NCI-H2227 (cell line): ENCODE measurements around the gene AFF1.
"Not testable (repeated sequence)": the region's sequence is repeated elsewhere in the genome, so short reads cannot be mapped to it uniquely, and the experiment has no call there.

Source experiments
- DNase-seq: peaks from one replicate; lab custom pipeline; 2025; ENCODE audit not compliant: unreplicated experiment; lab: John Stamatoyannopoulos, UW

AFF1 gene

DNA sequence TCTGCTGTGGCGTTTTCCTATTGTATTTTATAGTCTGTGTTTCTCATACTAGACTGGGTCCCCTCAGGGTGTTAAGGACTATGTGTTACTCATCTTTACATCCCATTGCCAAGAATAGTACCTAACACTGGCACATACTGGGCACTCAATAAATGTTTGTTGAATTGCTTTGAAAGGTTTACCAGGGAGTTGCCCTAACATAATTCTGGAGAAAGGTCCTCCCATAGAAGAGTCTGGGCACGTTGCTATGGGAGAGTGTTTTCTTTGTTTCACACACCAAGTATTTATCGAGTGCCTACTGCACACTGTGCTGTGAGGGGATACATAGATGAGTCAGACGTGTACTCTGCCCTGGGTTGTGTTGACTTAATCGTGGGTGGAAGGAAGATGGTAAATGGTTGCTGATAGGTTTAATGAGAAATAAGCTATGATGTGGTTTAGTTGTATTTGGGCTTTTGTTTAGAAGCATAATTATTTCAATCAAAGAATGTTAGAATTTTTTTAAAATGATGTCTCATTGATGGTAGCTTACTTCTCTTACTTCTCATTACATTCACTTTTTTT lies 42.9 kb downstream of the AFF1 start:
- no peak for DNase-seq

GRCh38 chr4:86978709-86979108 lies 43.9 kb downstream of the AFF1 start:
- no peak for DNase-seq

DNA sequence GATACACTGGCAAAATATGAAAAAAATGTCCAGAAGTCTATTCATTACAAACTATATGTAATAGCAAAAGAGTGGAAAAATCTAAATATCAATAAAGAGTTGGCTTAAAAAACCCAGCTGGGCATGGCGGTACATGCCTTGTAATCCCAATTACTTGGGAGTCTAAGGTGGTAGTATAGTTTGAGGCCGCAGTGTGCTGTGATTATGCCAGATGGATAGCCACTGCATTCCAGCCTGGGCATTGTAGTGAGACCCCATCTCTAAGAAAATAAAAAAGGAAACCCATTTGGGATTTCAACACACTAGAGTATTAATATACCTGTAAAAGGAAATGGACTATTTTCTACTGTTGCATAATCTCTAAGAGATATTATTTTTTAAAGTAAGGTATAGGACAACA lies 45.4 kb downstream of the AFF1 start:
- no peak for DNase-seq

DNA sequence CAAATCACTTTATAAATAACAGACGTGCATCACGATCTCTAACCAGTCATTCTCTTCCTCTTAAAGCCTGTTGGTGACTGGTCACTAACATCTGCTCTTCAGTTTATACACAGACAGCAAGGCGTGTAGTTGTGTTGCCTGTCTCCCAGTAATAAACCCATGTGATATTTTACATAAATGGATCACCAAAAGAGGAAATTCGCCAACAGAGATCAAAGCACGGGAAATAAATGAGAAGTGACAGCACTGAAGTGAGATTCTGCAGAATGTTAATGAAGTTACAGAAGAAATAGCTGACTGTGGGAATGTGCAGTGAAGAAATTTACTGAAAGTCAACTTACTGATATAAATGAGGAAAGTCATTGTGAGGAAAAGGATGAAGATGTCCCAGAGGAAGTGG lies 47.0 kb downstream of the AFF1 start:
- DNase-seq: no peak

DNA sequence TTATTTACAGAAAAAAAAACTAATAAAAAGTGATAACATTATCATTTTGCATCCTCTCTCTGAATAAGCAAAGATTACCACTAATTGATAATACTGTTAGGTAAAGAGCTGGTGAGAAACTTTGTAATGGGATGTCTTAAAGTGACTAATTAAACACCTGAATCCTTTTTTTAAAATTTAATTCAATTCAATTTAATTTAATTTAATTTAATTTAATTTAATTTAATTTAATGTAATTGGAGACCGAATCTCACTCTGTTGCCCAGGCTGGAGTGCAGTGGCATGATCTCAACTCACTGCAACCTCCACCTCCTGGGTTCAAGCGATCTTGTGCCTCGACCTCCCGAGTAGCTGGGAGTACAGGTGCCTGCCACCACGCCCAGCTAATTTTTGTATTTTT lies 51.0 kb downstream of the AFF1 start:
- DNase-seq: not testable (repeated sequence)

DNA sequence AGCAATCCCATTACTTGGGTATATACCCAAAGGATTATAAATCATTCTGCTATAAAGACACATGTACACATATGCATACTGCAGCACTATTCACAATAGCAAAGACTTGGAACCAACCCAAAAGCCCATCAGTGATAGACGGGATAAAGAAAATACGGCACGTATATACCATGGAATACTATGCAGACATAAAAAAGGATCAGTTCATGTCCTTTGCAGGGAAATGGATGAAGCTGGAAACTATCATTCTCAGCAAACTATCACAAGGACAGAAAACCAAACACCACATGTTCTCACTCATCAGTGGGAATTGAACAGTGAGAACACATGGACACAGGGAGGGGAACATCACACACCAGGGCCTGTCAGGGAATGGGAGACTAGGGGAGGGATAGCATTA lies 54.8 kb downstream of the AFF1 start:
- DNase-seq: not testable (repeated sequence)

GRCh38 chr4:86990510-86990909 lies 55.7 kb downstream of the AFF1 start:
- DNase-seq: no peak

GRCh38 chr4:86991994-86992393 lies 57.2 kb downstream of the AFF1 start:
- no peak for DNase-seq

DNA sequence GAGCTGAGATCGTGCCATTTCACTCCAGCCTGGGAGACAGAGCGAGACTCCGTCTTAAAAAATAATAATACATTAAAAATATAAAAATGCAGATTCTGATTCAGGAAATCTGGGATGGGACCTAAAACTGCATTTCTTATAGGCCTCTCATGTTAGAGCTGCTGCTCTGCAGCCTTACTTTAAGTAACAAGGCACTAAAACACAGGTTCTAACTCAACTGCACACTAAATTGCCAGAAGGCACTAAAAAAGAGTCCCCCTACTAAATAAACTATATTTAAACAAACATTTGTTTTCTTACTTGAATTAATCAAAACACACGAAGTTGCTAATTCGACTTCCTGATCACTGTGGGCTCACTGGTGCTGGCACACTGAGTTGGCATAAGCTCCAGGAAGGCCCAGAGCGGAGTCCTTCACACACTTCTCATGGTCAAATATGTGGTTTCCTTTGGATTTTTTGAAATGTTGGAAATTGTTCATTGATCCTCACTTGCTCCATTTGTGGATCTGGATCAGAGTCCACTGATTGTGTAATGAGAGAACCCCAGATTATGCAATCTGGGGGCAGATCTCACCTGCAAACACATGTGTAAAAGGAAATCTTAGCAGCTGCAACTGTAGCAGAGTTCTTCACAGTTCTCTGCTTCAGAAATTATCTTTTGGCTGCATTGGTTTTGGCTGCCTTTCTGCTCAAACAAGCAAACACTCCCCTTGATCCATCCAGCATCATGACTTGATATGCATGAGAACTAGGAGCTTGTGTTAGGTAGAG lies 59.3 kb downstream of the AFF1 start:
- no peak for DNase-seq

GRCh38 chr4:86994686-86995085 lies 59.9 kb downstream of the AFF1 start:
- no peak for DNase-seq

GRCh38 chr4:86996510-86996909 lies 61.7 kb downstream of the AFF1 start:
- not testable (repeated sequence) for DNase-seq

GRCh38 chr4:86999136-86999643 lies 64.4 kb downstream of the AFF1 start:
- no peak for DNase-seq

GRCh38 chr4:87002682-87003043 lies 67.9 kb downstream of the AFF1 start:
- no peak for DNase-seq

DNA sequence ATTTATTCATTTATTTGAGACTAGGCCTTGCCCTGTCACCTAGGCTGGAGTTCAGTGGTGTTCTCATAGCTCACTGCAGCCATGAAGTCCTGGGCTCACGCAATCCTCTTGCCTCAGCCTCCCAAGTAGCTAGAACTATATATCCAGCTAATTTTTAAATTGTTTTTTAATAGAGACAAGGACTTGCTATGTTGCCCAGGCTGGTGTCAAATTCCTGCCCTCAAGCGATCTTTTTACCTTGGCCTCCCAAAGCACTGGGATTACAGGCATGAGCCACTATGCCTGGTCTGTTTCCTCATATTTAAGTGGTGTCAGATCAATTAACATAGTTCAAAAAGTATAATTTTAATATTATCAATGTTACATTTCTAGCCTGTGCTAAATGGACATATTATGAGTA lies 68.5 kb downstream of the AFF1 start:
- no peak for DNase-seq

DNA sequence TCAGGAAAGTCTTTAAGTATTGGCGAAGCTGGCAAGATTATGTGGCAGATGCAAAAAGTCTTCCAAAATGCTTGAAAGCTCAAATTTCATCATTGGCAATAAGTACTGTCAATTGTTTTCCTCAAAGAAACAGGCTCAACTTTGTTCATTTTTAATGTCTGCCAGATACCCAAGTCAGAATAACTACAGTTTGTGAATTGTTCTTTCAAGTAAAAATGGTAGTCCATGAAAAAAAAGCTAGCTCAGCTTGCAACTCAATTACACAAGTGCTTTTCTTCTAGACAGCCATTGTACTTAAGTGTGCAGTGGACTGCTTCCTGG lies 70.5 kb downstream of the AFF1 start:
- peak; percentile 19 for DNase-seq

GRCh38 chr4:87005690-87006425 lies 71.0 kb downstream of the AFF1 start:
- peak; percentile 57 for DNase-seq

GRCh38 chr4:87006426-87006675 lies 71.5 kb downstream of the AFF1 start:
- DNase-seq: no peak

GRCh38 chr4:87006676-87007527 lies 72.1 kb downstream of the AFF1 start:
- peak; percentile 90 for DNase-seq

DNA sequence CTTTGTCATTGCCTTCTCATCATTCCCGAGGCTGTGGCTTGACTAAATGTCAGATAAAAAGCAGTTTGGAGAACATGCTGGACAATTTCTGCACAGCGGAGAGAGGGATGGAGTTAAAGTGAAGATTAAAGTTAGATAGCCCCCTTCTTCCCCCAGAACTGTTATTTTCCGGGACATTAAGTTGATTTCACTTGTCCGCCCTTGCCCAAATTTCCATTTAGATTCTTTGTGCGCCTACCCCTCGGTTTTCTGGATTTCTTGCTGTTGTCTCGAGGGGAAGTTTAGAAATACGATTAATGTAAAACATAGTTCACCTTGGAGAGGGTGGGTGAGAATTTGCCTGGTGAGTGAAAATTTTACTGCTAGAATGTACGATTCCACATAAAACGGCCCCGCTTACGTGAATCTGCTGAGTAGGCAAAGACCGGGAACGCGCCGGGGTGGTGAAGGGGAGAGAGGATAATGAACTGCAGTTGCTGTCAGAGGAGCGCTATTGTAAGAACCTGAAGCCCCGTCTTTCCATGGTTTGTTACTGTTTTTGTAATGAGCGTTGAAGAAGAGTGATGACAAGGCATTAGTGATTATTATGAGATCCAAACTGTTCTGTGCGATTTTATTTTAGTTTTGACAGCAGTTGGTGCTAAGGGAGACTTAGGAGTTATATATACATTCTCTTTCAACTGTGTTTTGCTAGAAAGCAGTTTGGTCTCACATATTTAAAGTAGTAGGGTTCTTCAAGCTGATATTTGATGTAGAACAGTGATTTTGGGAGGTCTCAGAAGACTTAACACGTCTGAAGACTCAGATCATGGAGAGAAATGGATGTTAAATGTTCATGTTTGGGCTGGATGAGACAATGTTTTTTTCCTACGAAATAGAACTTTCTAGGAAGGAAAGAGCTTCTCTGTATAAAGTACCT lies 73.0 kb downstream of the AFF1 start:
- DNase-seq: peak; percentile 50

- DNase-seq: no peak
These were observed 74.4 kb downstream of the AFF1 start for GRCh38 chr4:87009095-87009648.
